Amygdala (tissue), 56 donors: ENCODE data around the gene LIN37.
"Not testable (repeated sequence)": the region's sequence is repeated elsewhere in the genome, so short reads cannot be mapped to it uniquely, and the experiment has no call there.

Source experiments
- DNase-seq, 56 donors: peaks; one replicate each; lab custom pipeline; 2025; lab: John Stamatoyannopoulos, UW

The LIN37 gene

DNA sequence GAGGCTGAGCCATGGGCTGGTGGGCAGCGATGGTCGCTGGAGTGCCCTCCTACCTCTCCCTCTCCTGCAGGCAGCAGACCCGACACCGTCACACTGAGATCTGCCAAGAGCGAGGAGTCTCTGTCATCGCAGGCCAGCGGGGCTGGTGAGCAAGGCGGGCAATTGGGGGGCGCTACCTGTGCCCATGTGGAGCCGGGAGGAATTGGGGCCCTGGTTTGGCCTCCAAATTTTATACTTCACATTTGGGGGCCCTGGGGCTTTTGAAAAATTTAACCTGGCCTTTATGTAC lies 36.9 kb downstream of the LIN37 start:
- DNase-seq, result no peak

DNA sequence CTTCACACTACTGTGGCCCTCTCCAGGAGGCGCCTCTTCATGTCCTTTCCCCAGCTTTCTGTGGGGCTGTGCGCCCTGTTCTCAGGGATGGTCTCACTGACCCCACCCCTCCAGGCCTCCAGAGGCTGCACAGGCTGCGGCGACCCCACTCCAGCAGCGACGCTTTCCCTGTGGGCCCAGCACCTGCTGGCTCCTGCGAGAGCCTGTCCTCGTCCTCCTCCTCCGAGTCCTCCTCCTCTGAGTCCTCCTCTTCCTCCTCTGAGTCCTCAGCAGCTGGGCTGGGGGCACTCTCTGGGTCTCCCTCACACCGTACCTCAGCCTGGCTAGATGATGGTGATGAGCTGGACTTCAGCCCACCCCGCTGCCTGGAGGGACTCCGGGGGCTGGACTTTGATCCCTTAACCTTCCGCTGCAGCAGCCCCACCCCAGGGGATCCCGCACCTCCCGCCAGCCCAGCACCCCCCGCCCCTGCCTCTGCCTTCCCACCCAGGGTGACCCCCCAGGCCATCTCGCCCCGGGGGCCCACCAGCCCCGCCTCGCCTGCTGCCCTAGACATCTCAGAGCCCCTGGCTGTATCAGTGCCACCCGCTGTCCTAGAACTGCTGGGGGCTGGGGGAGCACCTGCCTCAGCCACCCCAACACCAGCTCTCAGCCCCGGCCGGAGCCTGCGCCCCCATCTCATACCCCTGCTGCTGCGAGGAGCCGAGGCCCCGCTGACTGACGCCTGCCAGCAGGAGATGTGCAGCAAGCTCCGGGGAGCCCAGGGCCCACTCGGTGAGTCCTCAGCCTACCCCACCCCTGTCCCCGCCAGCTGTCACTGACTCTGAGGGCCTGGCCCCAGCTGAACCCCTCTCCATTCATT lies 38.2 kb downstream of the LIN37 start:
- DNase-seq, result no peak

DNA sequence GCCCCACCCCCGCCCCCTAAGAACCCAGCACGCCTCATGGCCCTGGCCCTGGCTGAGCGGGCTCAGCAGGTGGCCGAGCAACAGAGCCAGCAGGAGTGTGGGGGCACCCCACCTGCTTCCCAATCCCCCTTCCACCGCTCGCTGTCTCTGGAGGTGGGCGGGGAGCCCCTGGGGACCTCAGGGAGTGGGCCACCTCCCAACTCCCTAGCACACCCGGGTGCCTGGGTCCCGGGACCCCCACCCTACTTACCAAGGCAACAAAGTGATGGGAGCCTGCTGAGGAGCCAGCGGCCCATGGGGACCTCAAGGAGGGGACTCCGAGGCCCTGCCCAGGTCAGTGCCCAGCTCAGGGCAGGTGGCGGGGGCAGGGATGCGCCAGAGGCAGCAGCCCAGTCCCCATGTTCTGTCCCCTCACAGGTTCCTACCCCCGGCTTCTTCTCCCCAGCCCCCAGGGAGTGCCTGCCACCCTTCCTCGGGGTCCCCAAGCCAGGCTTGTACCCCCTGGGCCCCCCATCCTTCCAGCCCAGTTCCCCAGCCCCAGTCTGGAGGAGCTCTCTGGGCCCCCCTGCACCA lies 38.9 kb downstream of the LIN37 start:
- DNase-seq, result no peak

DNA sequence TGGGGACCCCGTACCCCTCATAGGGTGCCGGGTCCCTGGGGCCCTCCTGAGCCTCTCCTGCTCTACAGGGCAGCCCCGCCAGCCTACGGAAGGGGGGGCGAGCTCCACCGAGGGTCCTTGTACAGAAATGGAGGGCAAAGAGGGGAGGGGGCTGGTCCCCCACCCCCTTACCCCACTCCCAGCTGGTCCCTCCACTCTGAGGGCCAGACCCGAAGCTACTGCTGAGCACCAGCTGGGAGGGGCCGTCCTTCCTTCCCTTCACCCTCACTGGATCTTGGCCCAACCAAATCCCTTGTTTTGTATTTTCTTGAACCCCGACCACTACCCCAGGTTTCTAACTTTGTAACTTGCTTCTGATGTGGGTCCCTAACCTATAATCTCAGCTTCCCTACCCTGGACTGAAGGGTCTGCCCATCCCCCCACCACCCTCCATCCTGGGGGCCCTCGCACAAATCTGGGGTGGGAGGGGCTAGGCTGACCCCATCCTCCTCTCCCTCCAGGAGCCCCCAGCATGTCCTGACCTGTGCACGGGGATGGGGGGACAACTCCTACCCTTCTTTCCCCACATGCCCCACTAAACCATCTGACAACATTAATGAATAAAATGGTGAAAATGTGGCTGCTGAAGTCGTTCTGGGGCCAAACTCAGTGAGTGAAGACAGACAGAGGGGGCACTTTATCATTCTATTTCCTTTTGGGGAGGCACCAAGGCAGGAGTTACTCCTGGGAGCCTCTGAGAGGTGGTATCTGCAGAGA lies 40.0 kb downstream of the LIN37 start:
- no peak for DNase-seq

DNA sequence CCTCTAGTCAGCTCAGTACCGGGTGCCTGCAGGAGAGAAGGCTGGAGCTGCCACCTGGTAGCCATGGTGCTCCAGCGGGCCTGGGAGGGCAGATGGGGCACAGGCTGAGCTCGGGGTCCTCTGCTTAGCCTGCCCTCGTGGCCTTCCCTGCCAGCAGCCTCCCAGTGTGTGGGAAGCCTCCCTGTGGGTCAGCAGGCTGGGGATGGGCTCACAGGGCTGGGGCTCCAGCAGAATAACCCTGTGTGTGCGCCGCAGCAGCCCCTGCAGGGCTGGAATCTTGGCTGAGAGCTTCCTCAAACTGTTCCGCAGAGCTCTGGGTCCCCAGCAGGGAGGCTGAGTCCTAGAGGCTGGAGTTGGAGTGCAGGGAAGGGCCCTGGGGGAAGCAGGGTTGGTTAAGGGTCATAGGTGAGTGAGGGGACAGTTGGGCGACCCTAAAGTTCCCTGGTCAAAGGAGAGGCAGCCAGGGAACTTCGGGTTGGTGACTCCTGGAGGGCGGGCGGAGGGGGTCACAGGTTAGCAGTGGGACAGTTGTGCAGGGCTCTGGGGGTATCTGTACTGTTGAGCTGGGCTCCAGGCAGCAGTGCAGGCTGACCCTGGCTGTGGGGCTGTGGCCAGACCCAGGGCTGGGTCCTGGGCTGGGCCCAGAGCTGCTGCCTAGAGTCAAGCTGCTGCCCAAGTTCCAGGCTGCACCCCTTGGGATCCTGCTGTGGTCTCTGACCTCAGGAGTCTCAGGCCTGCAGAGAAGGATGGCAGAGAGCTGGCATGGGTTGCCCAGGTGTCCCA lies 41.0 kb downstream of the LIN37 start:
- no peak for DNase-seq

DNA sequence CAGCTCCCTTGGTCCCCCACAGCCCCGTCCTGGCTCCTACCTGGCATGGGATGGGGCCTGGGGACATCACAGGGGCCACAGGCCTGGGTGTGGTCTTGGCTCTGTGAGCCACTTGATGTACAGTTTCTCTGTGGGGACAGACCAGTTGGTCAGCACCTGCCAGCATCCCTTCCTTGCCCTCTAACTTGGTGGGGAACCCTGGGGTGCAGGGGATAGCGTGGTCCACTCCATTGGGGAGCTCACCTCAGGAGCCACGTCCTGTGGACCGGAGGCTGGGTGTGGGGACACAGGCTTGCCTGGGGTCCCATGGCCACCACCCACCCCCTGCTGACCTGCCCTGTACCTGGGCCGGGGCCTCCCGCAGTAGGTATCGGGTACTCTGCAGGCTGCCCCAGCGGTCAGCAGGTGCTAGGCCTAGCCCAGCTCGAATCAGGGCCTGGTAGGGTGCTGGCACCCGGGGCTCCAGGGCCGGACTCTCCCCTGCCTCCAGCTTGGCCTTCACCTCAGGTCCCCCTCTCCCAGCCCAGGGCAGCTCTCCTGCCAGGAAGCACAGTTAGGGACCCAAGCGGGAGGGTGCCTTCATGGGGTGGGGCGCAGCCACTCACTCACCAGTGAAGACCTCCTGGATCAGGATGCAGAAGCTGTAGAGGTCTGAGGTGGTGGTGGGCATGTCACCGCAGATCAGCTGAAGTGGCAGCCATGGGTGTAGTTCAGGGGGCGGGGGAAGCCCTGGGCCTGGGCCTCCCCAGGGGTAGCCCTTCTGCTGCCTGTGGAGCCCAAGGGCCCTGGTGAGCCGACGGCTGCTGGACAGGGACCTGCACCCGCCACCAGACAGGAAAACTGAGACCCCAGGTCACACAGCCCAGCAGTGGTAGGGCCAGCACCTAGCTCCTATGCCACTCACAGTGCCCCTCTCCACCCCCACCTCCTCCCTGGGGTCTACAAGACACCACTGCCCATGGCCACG lies 41.9 kb downstream of the LIN37 start:
- DNase-seq, result no peak

DNA sequence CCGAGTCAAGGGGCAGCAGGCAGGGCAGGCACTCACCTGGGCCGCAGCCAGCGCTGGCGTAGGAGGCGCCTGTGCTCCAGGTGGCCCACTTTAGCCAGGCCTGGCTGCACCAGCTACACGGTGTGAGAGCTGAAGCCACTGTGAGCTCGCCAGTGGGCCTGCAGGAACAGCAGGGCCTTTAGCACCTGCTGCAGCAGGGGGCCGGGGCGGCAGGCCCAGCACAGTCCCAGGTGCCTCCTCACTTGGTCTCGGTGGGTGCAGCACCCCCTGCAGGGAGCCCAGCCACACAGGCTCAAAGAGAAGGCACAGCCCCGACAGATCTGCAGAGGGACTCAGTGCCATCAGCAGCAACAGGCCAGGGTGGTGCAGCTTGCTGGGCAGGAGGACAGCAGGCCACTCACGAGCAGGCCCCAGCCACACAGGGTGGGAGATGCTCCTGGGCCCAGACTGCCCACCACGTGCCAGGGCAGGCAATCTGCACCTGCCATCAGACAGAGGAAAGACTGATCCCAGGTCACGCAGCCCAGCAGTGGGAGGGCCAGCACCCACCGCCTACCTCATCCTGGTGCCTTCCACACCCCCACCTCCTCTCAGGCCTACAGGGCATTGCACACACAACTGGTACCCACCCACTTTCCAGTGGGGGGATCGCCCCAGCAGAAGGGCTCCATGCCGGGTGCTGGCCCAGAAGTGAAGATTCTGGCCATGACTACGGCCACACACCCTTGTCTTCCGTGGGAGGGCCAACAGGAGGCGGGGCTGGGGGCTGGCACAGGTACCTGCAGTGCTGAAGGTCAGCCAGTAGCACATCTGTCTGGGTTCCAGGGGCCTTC lies 42.8 kb downstream of the LIN37 start:
- DNase-seq, result no peak

DNA sequence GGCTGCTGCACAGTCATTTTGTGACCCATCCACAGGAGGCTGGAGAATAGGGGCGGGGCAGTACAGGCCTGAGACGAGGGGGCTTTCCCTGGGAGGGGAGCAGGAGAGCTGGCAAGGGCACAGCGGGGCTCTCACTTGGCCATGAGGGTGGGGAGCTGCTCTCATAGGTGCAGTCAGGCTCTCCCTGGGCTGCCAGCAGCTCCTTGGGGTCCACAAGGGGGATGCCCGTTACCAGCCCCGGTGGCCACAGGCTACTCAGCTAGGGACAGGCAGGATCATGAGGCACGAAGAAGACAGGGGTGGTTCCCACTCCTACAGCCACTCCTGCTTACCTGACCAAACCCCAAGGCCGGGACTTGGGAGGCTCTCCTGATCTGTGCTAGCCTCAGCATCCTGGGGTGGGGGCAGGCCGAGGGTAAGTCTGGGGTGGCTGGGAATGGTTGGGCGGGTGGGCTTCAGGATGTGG lies 43.5 kb downstream of the LIN37 start:
- DNase-seq, result no peak

DNA sequence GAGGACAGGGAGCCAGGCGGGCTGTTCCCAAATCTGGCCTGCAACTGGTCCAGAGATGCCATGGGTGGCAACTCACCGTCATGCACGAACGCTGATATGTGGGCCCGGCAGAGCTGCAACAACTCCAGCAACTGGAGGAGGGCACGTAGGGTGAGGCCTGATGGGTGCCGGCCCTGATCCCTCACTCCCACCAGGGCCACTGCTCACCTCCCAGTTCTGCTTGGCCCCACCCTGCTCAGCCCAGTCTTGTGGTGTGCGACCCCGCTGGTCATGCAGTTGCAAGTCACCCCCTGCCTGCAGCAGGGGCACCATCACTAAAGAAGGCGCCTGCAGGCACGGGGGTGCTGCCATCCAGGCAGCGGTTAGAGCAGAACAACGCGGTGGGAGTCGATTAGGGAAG lies 43.9 kb downstream of the LIN37 start:
- no peak for DNase-seq

DNA sequence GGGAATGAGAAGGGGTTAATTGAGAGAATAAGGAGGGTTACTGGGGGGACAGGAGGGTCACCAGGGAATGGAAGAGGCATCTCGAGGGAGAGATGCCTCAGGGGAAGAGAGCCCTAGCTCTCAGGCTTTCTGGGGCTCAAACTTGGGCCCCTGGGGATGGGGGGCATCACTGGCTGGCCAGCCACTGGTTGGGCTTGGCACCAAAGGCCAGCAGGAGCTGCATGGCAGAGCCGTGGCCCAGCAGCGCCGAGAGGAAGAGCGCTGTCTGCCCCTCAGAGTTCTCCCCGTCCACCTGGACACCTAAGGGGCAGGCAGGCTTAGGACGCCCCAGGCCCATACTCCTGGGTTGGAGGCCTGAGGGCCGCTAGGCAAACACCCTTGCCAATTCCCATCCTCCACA lies 44.5 kb downstream of the LIN37 start:
- no peak for DNase-seq

DNA sequence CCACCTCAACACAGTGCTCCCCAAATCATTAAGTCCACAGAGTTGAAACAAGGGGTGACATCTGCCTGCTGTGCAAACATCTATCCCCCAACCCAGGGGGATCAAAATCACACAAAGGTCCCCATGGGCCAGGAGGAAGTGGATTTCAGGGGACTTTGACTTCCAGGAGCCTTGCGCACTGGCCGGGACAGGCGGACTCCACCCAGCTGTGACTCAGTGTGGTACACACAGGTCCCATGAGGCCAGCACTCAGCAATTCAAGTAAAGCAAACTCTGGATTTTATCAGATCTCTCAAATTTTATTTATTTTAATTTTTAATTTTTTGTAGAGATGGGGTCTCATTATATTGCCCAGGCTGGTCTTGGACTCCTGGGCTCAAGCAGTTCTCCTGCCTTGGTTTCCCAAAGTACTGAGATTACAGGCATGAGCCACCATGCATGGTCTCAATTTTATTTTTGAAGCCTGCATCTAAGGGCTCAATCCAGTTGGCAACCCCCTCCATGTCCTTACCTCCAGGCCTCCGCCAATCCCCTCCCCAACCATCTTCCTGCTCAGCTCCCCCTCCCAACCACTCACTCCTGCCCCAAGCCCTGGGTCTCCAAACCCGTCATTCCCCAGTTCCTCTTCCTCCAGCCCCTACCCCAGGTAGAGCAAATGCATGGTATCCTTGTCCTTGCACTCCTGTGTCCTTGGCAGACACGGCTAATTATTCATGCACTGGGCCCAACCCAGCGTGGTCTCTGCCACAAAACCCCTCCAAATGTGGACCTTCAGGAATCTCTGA lies 45.2 kb downstream of the LIN37 start:
- no peak for DNase-seq

DNA sequence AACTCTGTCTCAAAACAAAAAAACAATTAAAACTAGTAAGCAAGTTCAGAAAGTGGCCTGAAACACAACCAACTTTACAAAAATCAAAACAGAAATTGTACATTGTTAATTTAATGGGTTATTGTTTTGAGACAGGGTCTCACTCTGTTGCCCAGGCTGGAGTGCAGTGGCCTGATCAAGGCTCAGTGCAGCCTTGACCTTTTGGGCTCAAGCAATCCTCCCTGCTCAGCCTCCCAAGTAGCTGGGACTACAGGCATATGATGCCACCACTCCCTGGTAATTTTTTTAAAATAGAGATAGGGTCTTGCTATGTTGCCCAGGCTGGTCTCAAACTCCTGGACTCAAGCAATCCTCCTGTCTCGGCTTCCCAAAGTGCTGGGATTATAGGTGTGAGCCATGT lies 47.2 kb downstream of the LIN37 start:
- DNase-seq, result not testable (repeated sequence)

DNA sequence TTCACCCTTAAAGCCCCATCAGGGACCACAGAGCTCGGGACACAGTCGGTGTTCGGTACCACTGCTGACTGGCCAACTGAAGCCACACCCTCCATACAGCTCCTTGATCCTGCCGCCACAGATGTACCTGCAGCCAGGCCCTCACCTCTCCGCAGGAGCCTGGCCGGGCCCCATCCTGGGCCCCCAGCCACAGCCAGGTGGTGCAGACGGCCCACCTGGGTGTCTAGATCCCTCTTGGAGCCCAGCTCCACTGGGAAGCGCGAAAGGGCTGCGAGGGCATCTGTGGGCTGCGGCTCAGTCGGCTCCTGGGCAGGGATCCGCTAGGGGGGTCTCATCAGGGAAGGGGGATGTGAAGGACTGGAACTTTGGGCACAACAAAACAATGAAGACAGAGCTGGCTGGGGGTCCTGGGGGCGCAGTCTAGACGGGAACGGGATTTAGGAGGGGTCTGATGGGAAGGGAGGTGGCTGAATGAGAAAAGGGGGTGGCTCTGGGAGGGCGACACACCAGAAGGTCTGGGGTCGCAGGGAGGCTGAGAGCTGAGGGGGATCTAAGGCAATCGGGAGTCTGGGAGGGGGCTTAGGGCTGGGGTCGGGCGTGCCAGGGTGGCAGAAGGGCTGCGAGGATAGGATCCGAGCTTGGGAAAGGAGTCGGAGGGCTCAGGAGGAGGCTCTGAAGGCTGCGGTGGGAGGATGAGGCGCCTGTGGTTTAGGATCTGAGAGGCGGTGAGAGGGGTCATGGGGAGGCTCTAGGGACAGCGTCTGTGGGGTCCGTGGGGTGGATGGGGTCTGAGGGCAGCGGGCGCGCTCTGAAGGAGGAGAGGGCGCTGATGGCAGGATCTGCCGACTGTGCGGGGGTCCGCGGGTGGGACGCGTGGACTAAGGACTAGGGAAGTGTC lies 48.5 kb downstream of the LIN37 start:
- DNase-seq, result no peak

DNA sequence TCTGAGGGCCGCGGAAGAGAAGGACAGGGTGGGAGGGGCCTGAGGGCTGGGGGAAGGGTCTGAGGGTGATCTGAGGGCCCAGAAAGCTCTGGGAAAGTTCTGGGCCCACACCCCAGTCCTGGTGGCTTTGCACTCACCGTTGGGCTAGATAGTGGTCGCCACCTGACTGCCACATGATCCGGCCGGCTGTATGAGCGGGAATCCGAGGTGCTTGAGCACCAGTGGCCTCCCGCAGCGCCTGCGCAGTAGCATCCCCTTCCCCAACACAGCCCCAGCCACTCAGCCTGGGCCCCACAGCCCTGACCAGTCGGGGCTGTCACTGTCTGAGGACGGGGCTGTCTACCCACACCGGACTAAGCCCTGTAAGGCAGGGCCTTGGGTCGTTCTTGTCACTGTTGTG lies 49.3 kb downstream of the LIN37 start:
- DNase-seq, result peak in 33 of 56 donors; percentile 7 to 68 (median 28)

DNA sequence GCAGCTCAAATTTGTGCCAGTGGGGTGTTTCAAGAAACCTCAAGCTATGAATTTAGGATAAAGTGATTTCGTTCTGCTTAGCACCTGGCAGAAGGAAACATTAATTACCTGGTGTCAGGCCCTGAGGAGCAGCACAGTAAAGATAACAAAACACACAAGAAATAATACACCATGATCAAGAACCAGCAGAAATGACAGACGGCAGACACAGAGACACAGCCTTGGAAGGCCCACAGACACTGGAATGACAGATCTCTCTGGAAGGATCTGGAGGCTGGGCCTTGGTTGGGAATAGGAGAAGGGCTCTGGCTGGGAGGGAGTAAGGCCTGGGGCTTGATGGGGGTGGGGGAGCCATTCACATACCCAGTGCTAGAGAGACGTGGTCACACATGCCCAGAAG lies 53.5 kb downstream of the LIN37 start:
- DNase-seq, result no peak
